AG04450 (cell line): Measurements from ENCODE around the gene MAPK9. TPM values are rescaled to one million over a fixed set of nuclear protein-coding genes. Genes with fewer than 3 reads are reported as not detected.

Experiments used
- CTCF ChIA-PET: fragments of 300-600, 350-600 bp; formaldehyde crosslinking; extraction: SDS; loops from one replicate; lab custom pipeline; 2022; ENCODE audit warnings: antibody characterized with exemption, inconsistent platforms; lab: Charles Lee
- POLR2A ChIA-PET: fragments of 350-600 bp; formaldehyde crosslinking; extraction: SDS; loops from one replicate; lab custom pipeline; 2021; ENCODE audit warnings: antibody characterized with exemption, inconsistent platforms; lab: Yijun Ruan, JAX
- DNase-seq: peaks from one replicate; pipeline ENCODE4 v3.0.0-alpha.2; 2011; ENCODE audit warnings: low read depth, low spot score
- H3K27ac ChIP-seq: one replicate; pipeline ENCODE4 v1.5.1; 2012; ENCODE audit warnings: low read depth, low read length, control low read depth
- H3K27me3 ChIP-seq: one replicate; pipeline ENCODE4 v1.6.0; 2012; ENCODE audit warnings: low read length; ENCODE audit not compliant: control insufficient read depth, insufficient read depth
- H3K4me3 ChIP-seq: 2 replicates; pipeline ENCODE4 v1.5.1; 2011; ENCODE audit warnings: mild to moderate bottlenecking, low read depth, low read length, control low read depth
- H3K9me3 ChIP-seq: 2 replicates; pipeline ENCODE4 v1.5.1; 2012; ENCODE audit warnings: low read length; ENCODE audit not compliant: control insufficient read depth, insufficient read depth
- CTCF ChIP-seq: IDR thresholded peaks from 2 replicates; pipeline ENCODE4 v1.5.1; 2011; ENCODE audit warnings: low read depth, low read length, control low read depth, inconsistent platforms
- polyA plus RNA-seq: library from polyadenylated mRNA; depleted of rRNA; stranded (reverse); fragments of >200 nt; gene quantifications from 2 replicates; pipeline ENCODE4 v1.2.3, GENCODE V29; 2011

Gene MAPK9
- polyA plus RNA-seq, 1 experiment = 35.1 TPM

- no peak for TF ChIP-seq CTCF
- no peaks in the 10 kb centered on the region for H3K27me3 ChIP-seq
- peaks cover 8% of the 10 kb centered on the region for H3K9me3 ChIP-seq
- peak overlapping the region; percentile 24 for H3K27ac ChIP-seq
- ChIA-PET POLR2A (no interaction called here), CTCF (interaction anchor here (0.6 kb wide), 1 partner anchor 367 kb away, joined by 4 read pairs; no protein-coding TSS in a partner anchor)
- DNase-seq = no peak
- H3K4me3 ChIP-seq = no peak overlapping the region
Observed at GRCh38 chr5:180283026-180283615, 8.8 kb downstream of the MAPK9 start.

- H3K9me3 ChIP-seq = peaks cover 9% of the 10 kb centered on the region
- DNase-seq = no peak
- CTCF ChIA-PET = interaction anchor here (0.6 to 1.2 kb wide), 3 partner anchors 8 to 73 kb away, joined by 3 to 7 read pairs (median 3); partner anchors contain the start of gene RASGEF1C
- POLR2A ChIA-PET = no interaction called here
- no peak overlapping the region for H3K27ac ChIP-seq
- no peak for TF ChIP-seq CTCF
- no peak overlapping the region for H3K4me3 ChIP-seq
- no peaks in the 10 kb centered on the region for H3K27me3 ChIP-seq
Observed at GRCh38 chr5:180282281-180282680, 9.6 kb downstream of the MAPK9 start.

DNA sequence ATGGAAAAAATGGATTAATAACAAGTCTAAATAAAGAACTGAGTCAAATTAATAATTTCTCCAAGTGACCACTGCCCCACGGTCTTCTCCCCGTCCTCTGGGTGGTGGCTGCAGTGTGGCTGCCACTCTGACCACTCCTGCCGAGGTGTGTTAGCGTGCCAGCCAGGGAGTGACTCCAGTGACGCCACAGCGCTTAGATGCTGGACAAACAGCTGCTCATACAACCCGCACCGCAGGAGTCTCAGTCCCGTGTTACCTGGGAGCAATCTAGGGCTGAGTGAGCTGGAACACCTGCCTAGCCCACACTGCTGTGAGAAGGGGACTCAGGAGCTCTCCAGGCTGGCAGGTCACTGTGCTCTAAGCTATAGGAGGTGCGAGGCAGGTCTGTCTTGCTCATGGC is 10.2 kb downstream of the MAPK9 start:
- DNase-seq = no peak
- no peak overlapping the region for H3K27ac ChIP-seq
- POLR2A ChIA-PET = no interaction called here
- no peak overlapping the region for H3K4me3 ChIP-seq
- no peaks in the 10 kb centered on the region for H3K27me3 ChIP-seq
- CTCF ChIA-PET = interaction anchor here (1.0 to 1.6 kb wide), 3 partner anchors 9 to 189 kb away, joined by 3 to 7 read pairs (median 7); no protein-coding TSS in a partner anchor
- TF ChIP-seq CTCF = no peak
- peaks cover 13% of the 10 kb centered on the region for H3K9me3 ChIP-seq

DNA sequence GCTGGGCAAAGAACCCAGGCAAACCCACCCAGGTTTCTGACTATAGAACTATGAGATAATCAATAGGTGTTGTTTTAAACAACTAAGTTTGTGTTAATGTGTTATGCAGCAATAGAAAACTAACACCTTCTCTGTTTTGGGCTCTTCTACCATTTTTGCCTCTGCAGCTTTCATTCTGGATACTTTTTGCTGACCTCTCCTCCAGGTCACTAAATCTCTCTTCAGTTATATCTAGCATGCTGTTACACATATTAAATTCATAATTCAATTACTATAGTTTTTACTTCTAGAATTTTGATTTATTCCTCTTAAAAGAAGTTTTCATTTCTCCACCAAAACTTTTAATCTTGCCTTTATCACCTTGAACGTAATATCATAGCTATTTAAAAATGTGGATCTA is 17.2 kb downstream of the MAPK9 start:
- CTCF ChIA-PET = interaction anchor here (1.5 kb wide), 1 partner anchor 198 kb away, joined by 3 read pairs; no protein-coding TSS in a partner anchor
- POLR2A ChIA-PET = no interaction called here

More for the DNA sequence above, 17.2 kb downstream of the MAPK9 start:
- H3K9me3 ChIP-seq = peaks cover 29% of the 10 kb centered on the region
- H3K27me3 ChIP-seq = no peaks in the 10 kb centered on the region
- H3K4me3 ChIP-seq = no peak overlapping the region
- DNase-seq = no peak
- no peak for TF ChIP-seq CTCF
- H3K27ac ChIP-seq = no peak overlapping the region
